ENCODE measurements around the gene DIAPH1. TPM values are rescaled to one million over a fixed set of nuclear protein-coding genes. Genes with fewer than 3 reads are reported as not detected.

DIAPH1 gene
- total RNA-seq, 1 experiment from 2014 or later, result 157 TPM

- Histone ChIP-seq H3K27ac (no peak overlapping the region), H3K4me2 (no peak overlapping the region), H2AFZ (no peak overlapping the region), H4K20me1 (ENCODE audit: insufficient read depth) (no peaks in the 10 kb centered on the region), H3F3A (ENCODE audit: insufficient read depth, low read depth) (peaks cover 24% of the 10 kb centered on the region; the same call in 1 of the 2 replicates), H3K79me2 (ENCODE audit: low read depth) (no peaks in the 10 kb centered on the region), H3K4me3 (no peak overlapping the region), H3K9me2 (ENCODE audit: insufficient read depth) (no peaks in the 10 kb centered on the region), H3K9me3 (ENCODE audit: insufficient read depth, low read depth) (no peaks in the 10 kb centered on the region), H3K4me1 (replicated peaks; ENCODE audit: insufficient read depth) (no peaks in the 10 kb centered on the region), H3K36me3 (ENCODE audit: low read depth) (peaks cover 11% of the 10 kb centered on the region), H3K27me3 (ENCODE audit: insufficient read depth, low read depth) (no peaks in the 10 kb centered on the region)
- TF ChIP-seq CTCF (conservative IDR thresholded peaks at IDR 0.05) (no peak), EZH2 (IDR thresholded peaks at IDR 0.05; ENCODE audit: low read depth) (no peak)
- intact Hi-C loops (cut with micrococcal nuclease; ENCODE audit: unreplicated experiment), result no loop called here
- no peak for DNase-seq
- ChIA-PET CTCF (no interaction called here), POLR2A (ENCODE audit: unreplicated experiment) (no interaction called here)
- BruUV-seq (replicated peaks), result no TSS peak
Measured at GRCh38 chr5:141623611-141624010, 4.8 kb upstream of the DIAPH1 start.

DNA sequence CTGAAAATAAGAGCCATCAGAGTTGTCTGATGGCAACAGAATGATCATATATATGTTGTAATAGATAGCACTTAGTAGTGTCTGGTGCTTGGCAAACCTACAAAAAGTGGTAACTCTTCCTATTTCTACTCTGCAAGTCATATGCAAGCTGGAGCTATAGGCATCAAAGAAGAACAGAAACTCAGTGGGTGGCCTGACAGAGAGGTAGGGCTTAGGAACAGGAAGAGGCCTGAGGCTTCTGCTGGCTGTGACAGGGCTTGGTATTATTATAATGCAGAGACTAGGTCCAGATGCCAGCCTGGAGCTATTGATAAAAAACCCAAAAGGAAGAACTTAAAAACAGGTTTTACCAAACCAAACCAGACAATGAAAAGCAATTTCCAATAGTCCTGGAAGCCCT lies 4.4 kb upstream of the DIAPH1 start:
- ChIA-PET POLR2A (ENCODE audit: unreplicated experiment) (no interaction called here), CTCF (no interaction called here)
- Histone ChIP-seq H3K4me2 (no peak overlapping the region), H3F3A (ENCODE audit: insufficient read depth, low read depth) (peaks cover 27% of the 10 kb centered on the region; the same call in 1 of the 2 replicates), H3K9me3 (ENCODE audit: insufficient read depth, low read depth) (no peaks in the 10 kb centered on the region), H3K27me3 (ENCODE audit: insufficient read depth, low read depth) (no peaks in the 10 kb centered on the region), H4K20me1 (ENCODE audit: insufficient read depth) (no peaks in the 10 kb centered on the region), H3K79me2 (ENCODE audit: low read depth) (no peaks in the 10 kb centered on the region), H2AFZ (no peak overlapping the region), H3K4me1 (replicated peaks; ENCODE audit: insufficient read depth) (no peaks in the 10 kb centered on the region), H3K27ac (no peak overlapping the region), H3K9me2 (ENCODE audit: insufficient read depth) (no peaks in the 10 kb centered on the region), H3K4me3 (no peak overlapping the region), H3K36me3 (ENCODE audit: low read depth) (peaks cover 10% of the 10 kb centered on the region)
- intact Hi-C loops (cut with micrococcal nuclease; ENCODE audit: unreplicated experiment), result no loop called here
- no TSS peak for BruUV-seq (replicated peaks)
- DNase-seq, result no peak
- TF ChIP-seq EZH2 (IDR thresholded peaks at IDR 0.05; ENCODE audit: low read depth) (no peak), CTCF (conservative IDR thresholded peaks at IDR 0.05) (no peak)

DNA sequence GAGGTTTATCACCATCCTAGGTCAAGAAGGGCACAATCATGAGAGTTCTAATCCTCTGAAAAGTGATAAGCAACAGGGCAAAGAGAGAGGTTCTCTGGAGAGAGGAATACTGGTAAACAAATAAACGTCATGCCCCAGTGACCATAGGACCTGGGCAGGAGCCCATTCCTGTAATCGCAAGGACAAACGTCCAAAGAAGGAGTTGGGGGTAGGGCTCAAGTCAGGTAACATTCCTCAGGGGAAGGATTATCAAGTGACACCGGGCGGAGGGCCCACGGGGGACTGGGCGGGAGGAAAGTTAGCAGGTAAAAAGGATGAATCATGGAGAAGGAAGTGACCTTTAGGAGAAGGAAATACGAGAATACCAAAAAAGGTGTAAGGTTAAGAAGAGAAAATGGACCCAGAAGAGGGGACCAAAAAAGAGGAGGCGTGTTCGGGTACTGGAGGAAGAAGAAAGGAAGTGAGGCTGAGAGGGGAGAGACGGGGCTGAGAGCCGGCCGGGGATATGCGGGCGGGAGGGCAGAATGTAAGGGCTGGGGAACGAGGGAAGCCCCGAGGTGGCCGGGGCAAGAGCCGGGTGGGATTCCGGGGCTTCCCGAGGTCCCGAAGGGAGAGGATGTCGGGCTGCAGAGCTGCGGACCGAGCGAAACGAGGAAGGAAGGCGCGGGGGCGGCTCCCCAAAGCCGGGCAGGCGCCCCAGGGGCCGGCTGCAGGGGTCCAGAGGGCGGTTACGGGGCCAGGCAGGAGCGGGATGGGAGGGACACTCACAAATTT lies 583 bp downstream of the DIAPH1 start:
- POLR2A ChIA-PET (ENCODE audit: unreplicated experiment), result interaction anchor here (0.6 to 0.7 kb wide), 3 partner anchors 18 to 306 kb away, joined by 4 to 7 read pairs (median 6); partner anchors contain the start of genes DELE1, HDAC3 and RELL2
- H3K36me3 ChIP-seq (ENCODE audit: low read depth), result peaks cover 14% of the 10 kb centered on the region
- intact Hi-C loops (cut with micrococcal nuclease; ENCODE audit: unreplicated experiment), result loop anchor here (2.0 kb wide), 1 partner anchor 613 kb away; no protein-coding TSS in a partner anchor

More for the DNA sequence above, 583 bp downstream of the DIAPH1 start:
- CTCF ChIA-PET, result interaction anchor here (0.5 to 2.2 kb wide), 11 partner anchors 14 to 1901 kb away, joined by 3 to 32 read pairs (median 4); no protein-coding TSS in a partner anchor
- peak overlapping the region; percentile 91 for H3K4me2 ChIP-seq
- H2AFZ ChIP-seq, result peak overlapping the region; percentile 75
- no peaks in the 10 kb centered on the region for H3K9me3 ChIP-seq (ENCODE audit: insufficient read depth, low read depth)
- H3K4me1 ChIP-seq (replicated peaks; ENCODE audit: insufficient read depth), result peaks cover 18% of the 10 kb centered on the region
- H3K4me3 ChIP-seq, result peak overlapping the region; percentile 85
- H3K27ac ChIP-seq, result peak overlapping the region; percentile 77
- peaks cover 47% of the 10 kb centered on the region for H3K79me2 ChIP-seq (ENCODE audit: low read depth)
- H4K20me1 ChIP-seq (ENCODE audit: insufficient read depth), result peaks cover 35% of the 10 kb centered on the region
- no peaks in the 10 kb centered on the region for H3K27me3 ChIP-seq (ENCODE audit: insufficient read depth, low read depth)
- no peak for TF ChIP-seq CTCF (conservative IDR thresholded peaks at IDR 0.05)
- TF ChIP-seq EZH2 (IDR thresholded peaks at IDR 0.05; ENCODE audit: low read depth), result no peak
- DNase-seq, result peak; percentile 80 to 83
- peaks cover 43% of the 10 kb centered on the region for H3F3A ChIP-seq (ENCODE audit: insufficient read depth, low read depth)
- BruUV-seq (replicated peaks), result no TSS peak
- no peaks in the 10 kb centered on the region for H3K9me2 ChIP-seq (ENCODE audit: insufficient read depth)

Data from PC-9 (cell line).